ENCODE results near the gene TECTB.
"Not testable (repeated sequence)": the region's sequence is repeated elsewhere in the genome, so short reads cannot be mapped to it uniquely, and the experiment has no call there.

Gene TECTB

DNA sequence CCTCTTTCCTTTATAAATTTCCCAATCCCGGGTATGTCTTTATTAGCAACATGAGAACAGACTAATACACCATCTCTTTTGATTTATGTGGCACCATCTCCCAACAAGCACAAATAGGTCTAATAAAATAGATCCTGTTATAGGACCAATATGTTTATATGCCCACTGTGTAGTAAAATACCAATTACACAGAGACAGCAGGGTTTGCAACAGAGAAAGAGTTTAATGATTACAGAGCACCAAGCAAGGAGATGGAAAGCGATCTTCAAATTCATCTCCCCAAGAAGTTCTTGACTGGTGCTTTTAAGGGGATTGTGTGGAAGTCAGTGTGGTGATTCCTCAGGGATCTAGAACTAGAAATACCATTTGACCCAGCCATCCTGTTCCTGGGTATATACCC, 33.5 kb upstream of the TECTB start:
- Histone ChIP-seq H3K9me3 (ENCODE audit: low read length) (peaks cover 8% of the 10 kb centered on the region), H3K4me1 (ENCODE audit: insufficient read depth, low read length) (no peaks in the 10 kb centered on the region), H3K36me3 (ENCODE audit: insufficient read depth, low read length) (no peaks in the 10 kb centered on the region), H3K27me3 (ENCODE audit: control insufficient read depth in 1 of 2, insufficient read depth in 2 of 2, low read length in 2 of 2) (no peaks in the 10 kb centered on the region), H3K27ac (ENCODE audit: low read depth, low read length) (no peak overlapping the region), H3K9ac (ENCODE audit: low read length) (no peak overlapping the region), H3K4me3 (ENCODE audit: low read depth in 1 of 2, low read length in 2 of 2) (no peak overlapping the region)

DNA sequence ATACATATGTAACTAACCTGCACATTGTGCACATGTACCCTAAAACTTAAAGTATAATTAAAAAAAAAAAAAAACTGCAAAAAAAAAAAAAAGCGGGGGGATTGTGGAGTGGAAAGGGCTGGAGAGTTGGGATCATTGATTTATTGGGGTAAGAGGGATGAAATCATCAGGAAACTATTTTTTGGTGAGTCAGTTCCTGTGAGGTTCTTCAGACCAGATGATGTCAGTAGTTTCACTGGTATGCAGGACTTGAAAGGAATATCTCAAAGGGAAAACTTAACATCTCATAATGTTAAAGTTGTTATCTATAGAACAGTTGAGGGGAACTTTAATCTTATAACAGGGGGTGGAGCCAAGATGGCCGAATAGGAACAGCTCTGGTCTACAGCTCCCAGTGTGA, 32.6 kb upstream of the TECTB start:
- Histone ChIP-seq H3K9me3 (ENCODE audit: low read length) (peaks cover 8% of the 10 kb centered on the region), H3K9ac (ENCODE audit: low read length) (no peak overlapping the region), H3K4me3 (ENCODE audit: low read depth in 1 of 2, low read length in 2 of 2) (no peak overlapping the region), H3K4me1 (ENCODE audit: insufficient read depth, low read length) (no peaks in the 10 kb centered on the region), H3K27ac (ENCODE audit: low read depth, low read length) (no peak overlapping the region), H3K36me3 (ENCODE audit: insufficient read depth, low read length) (no peaks in the 10 kb centered on the region), H3K27me3 (ENCODE audit: control insufficient read depth in 1 of 2, insufficient read depth in 2 of 2, low read length in 2 of 2) (no peaks in the 10 kb centered on the region)

DNA sequence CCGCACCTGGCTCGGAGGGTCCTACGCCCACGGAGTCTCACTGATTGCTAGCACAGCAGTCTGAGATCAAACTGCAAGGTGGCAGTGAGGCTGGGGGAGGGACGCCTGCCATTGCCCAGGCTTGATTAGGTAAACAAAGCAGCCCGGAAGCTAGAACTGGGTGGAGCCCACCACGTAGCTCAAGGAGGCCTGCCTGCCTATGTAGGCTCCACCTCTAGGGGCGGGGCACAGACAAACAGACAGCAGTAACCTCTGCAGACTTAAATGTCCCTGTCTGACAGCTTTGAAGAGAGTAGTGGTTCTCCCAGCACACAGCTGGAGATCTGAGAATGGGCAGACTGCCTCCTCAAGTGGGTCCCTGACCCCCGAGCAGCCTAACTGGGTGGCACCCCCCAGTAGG, 32.0 kb upstream of the TECTB start:
- not testable (repeated sequence) for H3K9ac ChIP-seq (ENCODE audit: low read length); H3K27me3 ChIP-seq (ENCODE audit: control insufficient read depth in 1 of 2, insufficient read depth in 2 of 2, low read length in 2 of 2); H3K4me3 ChIP-seq (ENCODE audit: low read depth in 1 of 2, low read length in 2 of 2); H3K36me3 ChIP-seq (ENCODE audit: insufficient read depth, low read length); H3K4me1 ChIP-seq (ENCODE audit: insufficient read depth, low read length); H3K9me3 ChIP-seq (ENCODE audit: low read length); H3K27ac ChIP-seq (ENCODE audit: low read depth, low read length)

DNA sequence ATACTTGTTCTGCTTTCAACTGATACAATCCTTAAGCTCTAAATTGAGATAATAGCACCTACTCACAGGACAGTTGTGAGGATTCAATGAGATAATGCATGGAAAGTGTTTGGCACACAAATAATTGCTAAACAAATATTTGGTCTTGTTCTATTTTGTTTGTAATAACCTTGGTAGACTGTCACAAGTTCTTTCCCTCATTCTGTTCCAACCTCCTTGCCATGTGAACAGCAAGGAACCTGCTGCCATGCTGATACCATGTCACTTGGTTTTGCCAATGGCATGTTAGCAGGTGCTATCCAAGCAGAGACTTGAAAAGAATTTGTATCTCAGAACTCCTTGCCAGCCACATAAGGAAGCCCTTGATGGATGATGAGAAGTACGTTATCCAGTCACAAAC, 24.8 kb upstream of the TECTB start:
- Histone ChIP-seq H3K27ac (ENCODE audit: low read depth, low read length) (no peak overlapping the region), H3K36me3 (ENCODE audit: insufficient read depth, low read length) (no peaks in the 10 kb centered on the region), H3K4me3 (ENCODE audit: low read depth in 1 of 2, low read length in 2 of 2) (no peak overlapping the region), H3K9me3 (ENCODE audit: low read length) (no peaks in the 10 kb centered on the region), H3K9ac (ENCODE audit: low read length) (no peak overlapping the region), H3K27me3 (ENCODE audit: control insufficient read depth in 1 of 2, insufficient read depth in 2 of 2, low read length in 2 of 2) (no peaks in the 10 kb centered on the region), H3K4me1 (ENCODE audit: insufficient read depth, low read length) (no peaks in the 10 kb centered on the region)

DNA sequence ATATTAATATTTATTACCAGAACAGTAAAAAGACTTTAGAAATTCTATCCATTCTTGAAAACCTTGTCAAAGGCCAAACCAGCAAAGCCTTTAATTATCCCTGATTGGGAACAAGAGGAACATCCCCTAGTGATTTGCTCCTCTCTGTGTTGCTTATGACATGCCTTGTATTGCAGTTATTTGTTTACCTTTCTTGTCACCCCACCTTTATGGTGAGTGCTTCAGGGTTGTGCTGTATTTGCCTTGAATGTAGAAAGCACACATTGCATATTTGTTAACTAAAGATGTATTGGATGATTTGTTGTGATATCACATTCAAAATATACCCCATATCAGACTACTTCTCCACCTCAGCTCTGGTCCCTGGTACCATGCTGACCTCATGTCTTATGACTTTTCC, 23.5 kb upstream of the TECTB start:
- Histone ChIP-seq H3K9ac (ENCODE audit: low read length) (no peak overlapping the region), H3K9me3 (ENCODE audit: low read length) (no peaks in the 10 kb centered on the region), H3K27ac (ENCODE audit: low read depth, low read length) (no peak overlapping the region), H3K36me3 (ENCODE audit: insufficient read depth, low read length) (no peaks in the 10 kb centered on the region), H3K4me3 (ENCODE audit: low read depth in 1 of 2, low read length in 2 of 2) (no peak overlapping the region), H3K4me1 (ENCODE audit: insufficient read depth, low read length) (no peaks in the 10 kb centered on the region), H3K27me3 (ENCODE audit: control insufficient read depth in 1 of 2, insufficient read depth in 2 of 2, low read length in 2 of 2) (no peaks in the 10 kb centered on the region)

DNA sequence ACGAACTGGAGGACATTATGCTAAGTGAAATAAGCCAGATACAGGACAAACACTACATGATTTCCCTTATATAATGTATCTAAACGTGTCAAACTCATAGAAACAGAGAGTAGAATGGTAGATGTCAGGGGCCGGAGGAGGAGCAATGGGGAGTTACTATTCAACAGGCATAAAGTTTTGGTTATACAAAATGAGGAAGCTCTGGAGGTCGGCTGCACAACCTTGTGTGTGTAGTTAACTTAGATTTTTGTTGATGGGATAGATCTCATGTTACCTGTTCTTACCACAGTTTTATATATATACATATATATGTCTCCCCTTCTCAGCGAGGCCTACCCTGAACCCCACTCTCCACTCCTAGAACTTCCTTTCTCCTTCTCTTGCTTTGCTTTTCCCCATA, 22.4 kb upstream of the TECTB start:
- Histone ChIP-seq H3K27ac (ENCODE audit: low read depth, low read length) (no peak overlapping the region), H3K9ac (ENCODE audit: low read length) (no peak overlapping the region), H3K36me3 (ENCODE audit: insufficient read depth, low read length) (no peaks in the 10 kb centered on the region)

DNA sequence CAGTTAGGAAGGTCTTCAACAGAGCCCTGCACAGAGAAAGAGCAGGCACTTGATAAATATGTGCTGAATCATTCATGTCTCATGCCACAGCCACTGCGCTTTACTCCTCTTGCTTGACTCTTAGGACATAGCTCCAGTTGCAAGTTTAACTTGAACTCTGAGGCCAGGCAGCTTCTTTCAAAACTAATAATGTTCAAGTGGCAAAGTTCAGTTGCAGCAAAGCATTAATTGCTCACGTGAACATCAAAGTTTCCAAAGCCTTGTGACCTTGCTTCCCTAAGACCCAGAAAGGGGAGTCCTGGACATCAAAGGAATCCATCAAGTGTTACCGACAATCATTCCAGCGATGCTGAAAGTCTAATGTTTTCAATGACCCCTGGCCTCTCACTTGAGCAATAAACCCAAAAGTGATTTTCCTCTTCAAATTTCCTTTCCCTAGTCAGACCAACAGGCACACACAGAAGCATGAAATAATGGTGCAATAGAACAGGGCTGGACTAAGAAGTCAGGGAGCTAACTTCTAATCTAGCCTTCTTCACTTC, 21.8 kb upstream of the TECTB start:
- no peaks in the 10 kb centered on the region for H3K27me3 ChIP-seq (ENCODE audit: control insufficient read depth in 1 of 2, insufficient read depth in 2 of 2, low read length in 2 of 2)
- no peak overlapping the region for H3K9ac ChIP-seq (ENCODE audit: low read length)
- no peaks in the 10 kb centered on the region for H3K36me3 ChIP-seq (ENCODE audit: insufficient read depth, low read length)
- no peak overlapping the region for H3K27ac ChIP-seq (ENCODE audit: low read depth, low read length)
- H3K4me3 ChIP-seq (ENCODE audit: low read depth in 1 of 2, low read length in 2 of 2) = no peak overlapping the region
- H3K4me1 ChIP-seq (ENCODE audit: insufficient read depth, low read length) = no peaks in the 10 kb centered on the region
- H3K9me3 ChIP-seq (ENCODE audit: low read length) = no peaks in the 10 kb centered on the region

More for the DNA sequence above, 22.4 kb upstream of the TECTB start:
- no peaks in the 10 kb centered on the region for H3K27me3 ChIP-seq (ENCODE audit: control insufficient read depth in 1 of 2, insufficient read depth in 2 of 2, low read length in 2 of 2)
- no peaks in the 10 kb centered on the region for H3K9me3 ChIP-seq (ENCODE audit: low read length)
- H3K4me3 ChIP-seq (ENCODE audit: low read depth in 1 of 2, low read length in 2 of 2) = no peak overlapping the region
- no peaks in the 10 kb centered on the region for H3K4me1 ChIP-seq (ENCODE audit: insufficient read depth, low read length)

DNA sequence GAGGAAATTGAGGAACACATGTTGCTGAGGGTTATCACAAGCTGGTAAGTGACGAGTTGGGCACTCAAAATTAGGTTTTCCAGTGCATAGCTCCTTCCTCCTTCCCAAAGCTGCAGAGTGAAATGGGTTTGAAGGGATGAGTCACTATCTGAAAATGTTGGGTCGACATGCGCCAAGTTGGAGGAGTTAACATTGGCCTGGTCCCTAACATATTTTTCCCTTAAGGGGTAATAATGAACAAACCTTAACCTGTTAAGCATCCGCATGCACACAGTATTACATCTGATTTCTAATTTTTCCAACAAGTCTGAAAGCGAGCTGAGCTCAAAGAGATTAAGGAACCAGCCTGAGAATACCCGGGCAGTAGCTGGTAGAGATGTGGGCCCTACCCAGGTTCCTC, 20.7 kb upstream of the TECTB start:
- Histone ChIP-seq H3K36me3 (ENCODE audit: insufficient read depth, low read length) (no peaks in the 10 kb centered on the region), H3K9me3 (ENCODE audit: low read length) (no peaks in the 10 kb centered on the region), H3K9ac (ENCODE audit: low read length) (no peak overlapping the region), H3K27ac (ENCODE audit: low read depth, low read length) (no peak overlapping the region), H3K4me3 (ENCODE audit: low read depth in 1 of 2, low read length in 2 of 2) (no peak overlapping the region), H3K4me1 (ENCODE audit: insufficient read depth, low read length) (no peaks in the 10 kb centered on the region), H3K27me3 (ENCODE audit: control insufficient read depth in 1 of 2, insufficient read depth in 2 of 2, low read length in 2 of 2) (no peaks in the 10 kb centered on the region)

DNA sequence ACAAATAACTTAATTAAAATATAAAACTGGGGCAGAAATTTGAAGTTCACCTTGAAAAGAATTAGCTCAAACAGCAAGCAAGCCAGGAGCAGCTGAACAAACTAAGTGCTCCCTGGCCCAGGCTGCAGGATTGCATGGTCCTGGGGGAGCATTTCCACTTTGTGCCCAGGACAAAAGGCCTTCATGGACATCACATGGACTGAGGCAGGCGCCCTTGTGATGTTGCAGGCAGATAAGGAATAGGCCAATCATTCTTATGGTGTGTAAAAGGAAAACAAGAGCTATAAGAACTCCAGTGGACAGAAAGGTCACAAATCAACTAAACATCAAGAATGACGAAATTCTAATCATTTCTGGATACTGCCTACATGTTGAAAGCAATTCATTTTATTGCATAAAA, 17.5 kb upstream of the TECTB start:
- no peaks in the 10 kb centered on the region for H3K9me3 ChIP-seq (ENCODE audit: low read length)
- no peaks in the 10 kb centered on the region for H3K27me3 ChIP-seq (ENCODE audit: control insufficient read depth in 1 of 2, insufficient read depth in 2 of 2, low read length in 2 of 2)
- H3K4me1 ChIP-seq (ENCODE audit: insufficient read depth, low read length) = no peaks in the 10 kb centered on the region
- H3K27ac ChIP-seq (ENCODE audit: low read depth, low read length) = no peak overlapping the region
- no peaks in the 10 kb centered on the region for H3K36me3 ChIP-seq (ENCODE audit: insufficient read depth, low read length)
- H3K4me3 ChIP-seq (ENCODE audit: low read depth in 1 of 2, low read length in 2 of 2) = no peak overlapping the region
- no peak overlapping the region for H3K9ac ChIP-seq (ENCODE audit: low read length)

DNA sequence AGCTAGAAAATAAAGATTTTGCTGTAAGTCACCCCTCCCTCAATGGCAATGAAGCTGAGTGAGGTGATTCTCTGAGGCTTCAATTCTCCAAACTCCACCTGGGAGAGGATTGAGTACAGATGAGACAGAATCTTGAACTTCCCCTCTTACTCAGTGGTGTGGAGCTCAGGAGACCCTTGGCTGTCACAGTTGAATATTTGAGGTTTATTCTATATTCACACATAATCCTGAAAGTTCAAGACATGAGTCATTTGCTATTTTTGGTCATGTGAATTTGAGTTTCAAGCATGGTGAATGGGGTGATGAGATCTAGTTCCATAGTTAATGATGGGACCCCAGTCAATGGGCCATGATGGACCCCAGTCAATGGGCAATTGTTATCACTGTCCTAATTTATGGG, 13.9 kb upstream of the TECTB start:
- H3K4me1 ChIP-seq (ENCODE audit: insufficient read depth, low read length) = no peaks in the 10 kb centered on the region
- H3K27me3 ChIP-seq (ENCODE audit: control insufficient read depth in 1 of 2, insufficient read depth in 2 of 2, low read length in 2 of 2) = no peaks in the 10 kb centered on the region
- no peak overlapping the region for H3K9ac ChIP-seq (ENCODE audit: low read length)
- H3K36me3 ChIP-seq (ENCODE audit: insufficient read depth, low read length) = no peaks in the 10 kb centered on the region
- no peaks in the 10 kb centered on the region for H3K9me3 ChIP-seq (ENCODE audit: low read length)
- no peak overlapping the region for H3K4me3 ChIP-seq (ENCODE audit: low read depth in 1 of 2, low read length in 2 of 2)
- no peak overlapping the region for H3K27ac ChIP-seq (ENCODE audit: low read depth, low read length)

DNA sequence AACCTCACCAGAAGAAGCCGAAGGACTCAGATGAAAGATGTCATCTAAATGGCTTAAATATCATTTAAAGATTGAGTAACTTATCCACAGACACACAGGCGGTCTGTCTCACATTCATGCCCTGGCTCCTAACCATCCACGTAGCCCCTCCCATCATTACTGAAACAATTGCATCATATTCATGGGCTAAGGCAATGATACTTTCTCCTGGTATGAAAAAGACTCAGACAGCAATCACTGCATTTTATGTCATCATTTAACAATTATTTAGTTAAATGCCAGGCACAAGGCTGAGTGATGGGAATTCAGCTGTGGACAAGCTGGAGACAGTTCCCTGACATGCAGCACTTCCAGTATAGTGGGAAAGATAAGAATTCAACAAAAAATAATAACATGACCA, 11.2 kb upstream of the TECTB start:
- H3K27ac ChIP-seq (ENCODE audit: low read depth, low read length) = no peak overlapping the region
- H3K36me3 ChIP-seq (ENCODE audit: insufficient read depth, low read length) = no peaks in the 10 kb centered on the region
- no peaks in the 10 kb centered on the region for H3K27me3 ChIP-seq (ENCODE audit: control insufficient read depth in 1 of 2, insufficient read depth in 2 of 2, low read length in 2 of 2)
- no peak overlapping the region for H3K9ac ChIP-seq (ENCODE audit: low read length)
- no peak overlapping the region for H3K4me3 ChIP-seq (ENCODE audit: low read depth in 1 of 2, low read length in 2 of 2)
- no peaks in the 10 kb centered on the region for H3K4me1 ChIP-seq (ENCODE audit: insufficient read depth, low read length)
- H3K9me3 ChIP-seq (ENCODE audit: low read length) = no peaks in the 10 kb centered on the region

DNA sequence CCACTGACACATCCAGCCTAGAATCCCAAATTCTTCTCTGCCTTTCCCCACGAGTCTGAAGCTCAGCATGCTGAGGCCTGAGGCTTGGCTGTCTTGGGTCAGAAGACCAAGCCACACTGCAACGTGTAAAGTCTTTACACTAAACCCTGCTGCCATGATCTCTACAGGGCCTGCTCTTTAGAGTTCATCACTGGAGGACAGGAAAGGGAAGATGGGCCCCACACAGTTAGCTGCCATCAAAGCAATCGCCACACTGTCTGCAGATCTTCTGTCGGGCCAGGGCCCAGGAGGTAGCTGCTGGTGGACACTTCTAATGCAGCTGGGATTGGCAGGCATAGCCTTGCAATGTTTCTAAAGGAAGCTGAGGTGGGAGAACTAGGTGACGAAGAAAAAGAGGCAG, 8.4 kb upstream of the TECTB start:
- Histone ChIP-seq H3K4me1 (ENCODE audit: insufficient read depth, low read length) (no peaks in the 10 kb centered on the region), H3K27me3 (ENCODE audit: control insufficient read depth in 1 of 2, insufficient read depth in 2 of 2, low read length in 2 of 2) (no peaks in the 10 kb centered on the region), H3K9me3 (ENCODE audit: low read length) (no peaks in the 10 kb centered on the region), H3K27ac (ENCODE audit: low read depth, low read length) (no peak overlapping the region), H3K36me3 (ENCODE audit: insufficient read depth, low read length) (no peaks in the 10 kb centered on the region), H3K9ac (ENCODE audit: low read length) (no peak overlapping the region), H3K4me3 (ENCODE audit: low read depth in 1 of 2, low read length in 2 of 2) (no peak overlapping the region)

Measured in muscle layer of colon (tissue), 2 donors.